ENCODE measurements around the gene EPHB2. TPM values are rescaled to one million over a fixed set of nuclear protein-coding genes. Genes with fewer than 3 reads are reported as not detected.

EPHB2 gene
- total RNA-seq, 2 donors from 2014 or later = 34.0 to 50.7 TPM

GRCh38 chr1:22803833-22804232, 93.2 kb downstream of the EPHB2 start:
- no peaks in the 10 kb centered on the region for H3K36me3 Mint-ChIP-seq (ENCODE audit: low read depth)
- no peaks in the 10 kb centered on the region for H3K27me3 Mint-ChIP-seq (ENCODE audit: insufficient read depth)
- no peak overlapping the region for H3K4me3 ChIP-seq (ENCODE audit: low read length)
- peaks cover 25% of the 10 kb centered on the region for H3K4me1 Mint-ChIP-seq
- no peak overlapping the region for H3K9ac ChIP-seq (ENCODE audit: extremely low read depth, low read length, poor library complexity, severe bottlenecking)
- peaks cover 7% of the 10 kb centered on the region for H3K4me1 ChIP-seq (ENCODE audit: control insufficient read depth, insufficient read depth, low read length)
- H3K9me3 Mint-ChIP-seq = no peaks in the 10 kb centered on the region
- H3K9me3 ChIP-seq (ENCODE audit: control insufficient read depth, low read length) = no peaks in the 10 kb centered on the region
- TF ChIP-seq, protein P1, sequence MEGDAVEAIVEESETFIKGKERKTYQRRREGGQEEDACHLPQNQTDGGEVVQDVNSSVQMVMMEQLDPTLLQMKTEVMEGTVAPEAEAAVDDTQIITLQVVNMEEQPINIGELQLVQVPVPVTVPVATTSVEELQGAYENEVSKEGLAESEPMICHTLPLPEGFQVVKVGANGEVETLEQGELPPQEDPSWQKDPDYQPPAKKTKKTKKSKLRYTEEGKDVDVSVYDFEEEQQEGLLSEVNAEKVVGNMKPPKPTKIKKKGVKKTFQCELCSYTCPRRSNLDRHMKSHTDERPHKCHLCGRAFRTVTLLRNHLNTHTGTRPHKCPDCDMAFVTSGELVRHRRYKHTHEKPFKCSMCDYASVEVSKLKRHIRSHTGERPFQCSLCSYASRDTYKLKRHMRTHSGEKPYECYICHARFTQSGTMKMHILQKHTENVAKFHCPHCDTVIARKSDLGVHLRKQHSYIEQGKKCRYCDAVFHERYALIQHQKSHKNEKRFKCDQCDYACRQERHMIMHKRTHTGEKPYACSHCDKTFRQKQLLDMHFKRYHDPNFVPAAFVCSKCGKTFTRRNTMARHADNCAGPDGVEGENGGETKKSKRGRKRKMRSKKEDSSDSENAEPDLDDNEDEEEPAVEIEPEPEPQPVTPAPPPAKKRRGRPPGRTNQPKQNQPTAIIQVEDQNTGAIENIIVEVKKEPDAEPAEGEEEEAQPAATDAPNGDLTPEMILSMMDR (conservative IDR thresholded peaks at IDR 0.05) = no peak
- no peak for DNase-seq
- H3K27ac ChIP-seq (ENCODE audit: low read depth, low read length) = no peak overlapping the region
- H3K4me3 Mint-ChIP-seq = no peak overlapping the region
- 96% methylated on average over 5 of the region's 5 CpGs; no CpG with 5 or more reads in 1 of the 2 experiments for WGBS, 2 experiments (ENCODE audit: insufficient coverage in 1 of 2, insufficient read length in 1 of 2)
- no peaks in the 10 kb centered on the region for H3K36me3 ChIP-seq (ENCODE audit: control insufficient read depth, insufficient read depth, low read length)
- no peaks in the 10 kb centered on the region for H3K27me3 ChIP-seq (ENCODE audit: control insufficient read depth, insufficient read depth, low read length, poor library complexity, severe bottlenecking)
- H3K27ac Mint-ChIP-seq = no peak overlapping the region

GRCh38 chr1:22804406-22804805, 93.8 kb downstream of the EPHB2 start:
- Histone ChIP-seq H3K4me3 (ENCODE audit: low read length) (no peak overlapping the region), H3K9ac (ENCODE audit: extremely low read depth, low read length, poor library complexity, severe bottlenecking) (no peak overlapping the region), H3K27me3 (ENCODE audit: control insufficient read depth, insufficient read depth, low read length, poor library complexity, severe bottlenecking) (no peaks in the 10 kb centered on the region), H3K27ac (ENCODE audit: low read depth, low read length) (no peak overlapping the region), H3K36me3 (ENCODE audit: control insufficient read depth, insufficient read depth, low read length) (no peaks in the 10 kb centered on the region), H3K9me3 (ENCODE audit: control insufficient read depth, low read length) (no peaks in the 10 kb centered on the region), H3K4me1 (ENCODE audit: control insufficient read depth, insufficient read depth, low read length) (peaks cover 7% of the 10 kb centered on the region)
- Mint-ChIP-seq H3K36me3 (ENCODE audit: low read depth) (no peaks in the 10 kb centered on the region), H3K27ac (no peak overlapping the region), H3K4me1 (peaks cover 25% of the 10 kb centered on the region), H3K9me3 (no peaks in the 10 kb centered on the region), H3K4me3 (no peak overlapping the region), H3K27me3 (ENCODE audit: insufficient read depth) (no peaks in the 10 kb centered on the region)
- no peak for DNase-seq
- 71 to 77% methylated on average over 6 of the region's 6 CpGs for WGBS, 2 experiments (ENCODE audit: insufficient coverage in 1 of 2, insufficient read length in 1 of 2)
- TF ChIP-seq, protein P1 (conservative IDR thresholded peaks at IDR 0.05) = no peak

DNA sequence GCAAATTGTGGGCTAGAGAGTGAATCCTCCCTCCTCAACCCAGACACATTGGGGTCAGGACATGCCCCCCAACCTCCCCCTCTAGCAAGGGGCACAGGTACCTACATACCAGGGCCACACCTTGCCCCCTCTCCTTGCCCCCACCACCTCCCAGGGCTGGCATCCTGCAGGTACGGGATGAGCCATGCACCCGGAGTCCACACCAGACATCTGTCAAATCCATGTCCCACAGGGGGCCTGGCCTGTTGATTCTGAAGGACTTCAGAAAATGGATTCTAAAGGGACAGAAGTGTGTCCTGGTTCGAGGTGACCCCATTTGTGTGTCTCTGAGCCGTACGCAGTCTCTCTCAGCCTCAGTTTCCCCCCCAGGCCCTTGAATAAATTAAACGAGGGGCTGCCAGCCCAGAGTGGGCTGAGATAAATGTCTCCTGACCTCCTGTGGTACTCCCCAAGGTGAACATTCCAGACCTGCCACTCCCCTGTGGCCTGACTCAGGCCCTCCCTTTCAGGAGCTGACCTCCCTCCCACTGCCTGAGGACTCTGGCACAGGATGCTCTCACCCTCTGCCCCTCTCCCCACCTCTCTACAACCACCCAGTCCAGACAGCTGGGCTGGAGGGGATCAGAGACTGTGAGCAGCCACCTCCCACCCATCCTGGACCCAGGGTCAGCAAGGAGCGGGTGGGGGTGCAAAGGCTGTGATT, 94.5 kb downstream of the EPHB2 start:
- H3K27ac ChIP-seq (ENCODE audit: low read depth, low read length) = peak overlapping the region; percentile 68
- H3K9ac ChIP-seq (ENCODE audit: extremely low read depth, low read length, poor library complexity, severe bottlenecking) = no peak overlapping the region
- no peak overlapping the region for H3K4me3 ChIP-seq (ENCODE audit: low read length)
- TF ChIP-seq, protein P1 (conservative IDR thresholded peaks at IDR 0.05) = no peak
- Mint-ChIP-seq H3K4me3 (no peak overlapping the region), H3K27me3 (ENCODE audit: insufficient read depth) (no peaks in the 10 kb centered on the region), H3K9me3 (no peaks in the 10 kb centered on the region), H3K36me3 (ENCODE audit: low read depth) (peaks cover 5% of the 10 kb centered on the region), H3K4me1 (peaks cover 25% of the 10 kb centered on the region), H3K27ac (peak overlapping the region; percentile 68)
- no peaks in the 10 kb centered on the region for H3K36me3 ChIP-seq (ENCODE audit: control insufficient read depth, insufficient read depth, low read length)
- no peaks in the 10 kb centered on the region for H3K9me3 ChIP-seq (ENCODE audit: control insufficient read depth, low read length)
- DNase-seq = no peak
- H3K4me1 ChIP-seq (ENCODE audit: control insufficient read depth, insufficient read depth, low read length) = peaks cover 7% of the 10 kb centered on the region
- 72 to 78% methylated on average over 4 to 7 of the region's 7 CpGs for WGBS, 2 experiments (ENCODE audit: insufficient coverage in 1 of 2, insufficient read length in 1 of 2)
- no peaks in the 10 kb centered on the region for H3K27me3 ChIP-seq (ENCODE audit: control insufficient read depth, insufficient read depth, low read length, poor library complexity, severe bottlenecking)
